HFF-Myc (cell line): ENCODE data around the gene SUGP2.

ENCODE experiments used
- DNase-seq: peaks from one replicate; pipeline ENCODE4 v3.0.0-alpha.2; 2011; ENCODE audit warnings: low read depth; ENCODE audit errors: extremely low read depth
- H3K4me3 ChIP-seq: replicated peaks from 2 replicates; pipeline ENCODE4 v1.5.1; 2011; ENCODE audit warnings: low read depth, mild to moderate bottlenecking, control low read depth, low read length
- TF ChIP-seq, protein P1 (sequence below): IDR thresholded peaks from 2 replicates; pipeline ENCODE4 v1.5.1; 2012; ENCODE audit warnings: mild to moderate bottlenecking, low read depth, low read length, control low read depth; ENCODE audit errors: missing control alignments

The SUGP2 gene

GRCh38 chr19:18949858-18950257 lies 83.5 kb downstream of the SUGP2 start:
- TF ChIP-seq, protein P1, sequence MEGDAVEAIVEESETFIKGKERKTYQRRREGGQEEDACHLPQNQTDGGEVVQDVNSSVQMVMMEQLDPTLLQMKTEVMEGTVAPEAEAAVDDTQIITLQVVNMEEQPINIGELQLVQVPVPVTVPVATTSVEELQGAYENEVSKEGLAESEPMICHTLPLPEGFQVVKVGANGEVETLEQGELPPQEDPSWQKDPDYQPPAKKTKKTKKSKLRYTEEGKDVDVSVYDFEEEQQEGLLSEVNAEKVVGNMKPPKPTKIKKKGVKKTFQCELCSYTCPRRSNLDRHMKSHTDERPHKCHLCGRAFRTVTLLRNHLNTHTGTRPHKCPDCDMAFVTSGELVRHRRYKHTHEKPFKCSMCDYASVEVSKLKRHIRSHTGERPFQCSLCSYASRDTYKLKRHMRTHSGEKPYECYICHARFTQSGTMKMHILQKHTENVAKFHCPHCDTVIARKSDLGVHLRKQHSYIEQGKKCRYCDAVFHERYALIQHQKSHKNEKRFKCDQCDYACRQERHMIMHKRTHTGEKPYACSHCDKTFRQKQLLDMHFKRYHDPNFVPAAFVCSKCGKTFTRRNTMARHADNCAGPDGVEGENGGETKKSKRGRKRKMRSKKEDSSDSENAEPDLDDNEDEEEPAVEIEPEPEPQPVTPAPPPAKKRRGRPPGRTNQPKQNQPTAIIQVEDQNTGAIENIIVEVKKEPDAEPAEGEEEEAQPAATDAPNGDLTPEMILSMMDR, result no peak
- no peak overlapping the region for H3K4me3 ChIP-seq
- DNase-seq, result no peak

DNA sequence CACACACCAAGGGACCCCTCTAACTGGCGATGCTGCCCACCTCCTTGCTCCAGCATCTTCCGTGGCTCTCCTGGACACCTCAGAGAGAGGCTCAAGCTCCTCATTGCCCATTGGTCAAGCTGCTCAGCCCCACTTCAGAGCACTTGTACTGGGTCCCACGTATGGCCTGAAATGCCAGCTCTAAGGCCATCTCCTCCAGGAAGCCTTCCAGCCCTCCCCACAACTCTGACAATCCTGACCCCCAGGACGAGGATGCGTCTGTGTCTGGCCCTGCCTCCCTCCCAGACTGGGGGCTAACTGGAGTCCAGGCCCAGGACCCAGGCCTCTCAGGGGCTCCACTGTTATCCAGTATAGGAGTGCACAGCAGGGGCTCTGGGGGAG lies 84.4 kb downstream of the SUGP2 start:
- H3K4me3 ChIP-seq, result no peak overlapping the region
- no peak for DNase-seq
- TF ChIP-seq, protein P1, result no peak

GRCh38 chr19:18948075-18948975 lies 85.0 kb downstream of the SUGP2 start:
- TF ChIP-seq, protein P1, result no peak
- DNase-seq, result no peak
- H3K4me3 ChIP-seq, result no peak overlapping the region

- TF ChIP-seq, protein P1, result no peak
- no peak overlapping the region for H3K4me3 ChIP-seq
- no peak for DNase-seq
Measured at GRCh38 chr19:18946918-18947317, 86.4 kb downstream of the SUGP2 start.

- TF ChIP-seq, protein P1, result no peak
- no peak overlapping the region for H3K4me3 ChIP-seq
- no peak for DNase-seq
Measured at GRCh38 chr19:18946335-18946734, 87.0 kb downstream of the SUGP2 start.

GRCh38 chr19:18945297-18945696 lies 88.0 kb downstream of the SUGP2 start:
- H3K4me3 ChIP-seq, result no peak overlapping the region
- TF ChIP-seq, protein P1, result no peak
- DNase-seq, result no peak

GRCh38 chr19:18943465-18943864 lies 89.9 kb downstream of the SUGP2 start:
- no peak overlapping the region for H3K4me3 ChIP-seq
- DNase-seq, result no peak
- TF ChIP-seq, protein P1, result no peak
